ENCODE results near the gene GPI.

DNA sequence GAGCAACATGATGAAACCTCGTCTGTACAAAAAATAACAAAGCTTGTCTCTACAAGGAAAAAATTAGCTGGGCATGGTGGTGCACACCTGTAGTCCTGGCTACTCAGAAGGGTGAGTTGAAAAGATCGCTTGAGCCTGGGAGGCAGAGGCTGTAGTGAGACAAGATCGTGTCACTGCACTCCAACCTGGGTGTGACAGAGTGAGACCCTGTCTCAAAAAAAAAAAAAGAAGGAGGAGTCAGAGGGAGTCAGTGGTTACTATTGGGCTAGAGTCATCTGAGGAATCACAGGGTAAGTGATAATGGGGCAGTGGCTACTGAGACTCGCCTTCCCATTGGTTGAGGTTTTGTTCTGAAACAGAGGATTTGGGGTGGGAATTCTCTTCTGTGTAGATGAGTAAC, 1.9 kb upstream of the GPI start:
- TF ChIP-seq, protein P1, sequence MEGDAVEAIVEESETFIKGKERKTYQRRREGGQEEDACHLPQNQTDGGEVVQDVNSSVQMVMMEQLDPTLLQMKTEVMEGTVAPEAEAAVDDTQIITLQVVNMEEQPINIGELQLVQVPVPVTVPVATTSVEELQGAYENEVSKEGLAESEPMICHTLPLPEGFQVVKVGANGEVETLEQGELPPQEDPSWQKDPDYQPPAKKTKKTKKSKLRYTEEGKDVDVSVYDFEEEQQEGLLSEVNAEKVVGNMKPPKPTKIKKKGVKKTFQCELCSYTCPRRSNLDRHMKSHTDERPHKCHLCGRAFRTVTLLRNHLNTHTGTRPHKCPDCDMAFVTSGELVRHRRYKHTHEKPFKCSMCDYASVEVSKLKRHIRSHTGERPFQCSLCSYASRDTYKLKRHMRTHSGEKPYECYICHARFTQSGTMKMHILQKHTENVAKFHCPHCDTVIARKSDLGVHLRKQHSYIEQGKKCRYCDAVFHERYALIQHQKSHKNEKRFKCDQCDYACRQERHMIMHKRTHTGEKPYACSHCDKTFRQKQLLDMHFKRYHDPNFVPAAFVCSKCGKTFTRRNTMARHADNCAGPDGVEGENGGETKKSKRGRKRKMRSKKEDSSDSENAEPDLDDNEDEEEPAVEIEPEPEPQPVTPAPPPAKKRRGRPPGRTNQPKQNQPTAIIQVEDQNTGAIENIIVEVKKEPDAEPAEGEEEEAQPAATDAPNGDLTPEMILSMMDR (IDR thresholded peaks at IDR 0.05) = no peak
- TF ChIP-seq GABPA (IDR thresholded peaks at IDR 0.05; ENCODE audit: low read depth) (no peak), RFX5 (IDR thresholded peaks at IDR 0.05; ENCODE audit: low read length) (no peak), SMC3 (IDR thresholded peaks at IDR 0.05; ENCODE audit: low read depth, low read length) (no peak), CHD2 (IDR thresholded peaks at IDR 0.05; ENCODE audit: low read length, partially characterized antibody) (no peak), YY1 (IDR thresholded peaks at IDR 0.05; ENCODE audit: low read depth) (no peak)
